Measurements from ENCODE around the gene DHRS13.
A peak's percentile ranks its signal among the peaks of the same experiment; 100 is the strongest.
"Not testable (repeated sequence)": the region's sequence is repeated elsewhere in the genome, so short reads cannot be mapped to it uniquely, and the experiment has no call there.

The DHRS13 gene

GRCh38 chr17:28878981-28879380 is 23.9 kb downstream of the DHRS13 start:
- TF ChIP-seq CTCF (IDR thresholded peaks at IDR 0.05; ENCODE audit: low read depth, low read length, missing control alignments), result peak; percentile 53
- DNase-seq (ENCODE audit: low read depth), result peak; percentile 15
- in situ Hi-C loops (cut with HindIII; ENCODE audit: low sequenced_read_pairs), result loop anchor here (5.0 kb wide), 1 partner anchor 92 kb away; no protein-coding TSS in a partner anchor

GRCh38 chr17:28878158-28878910 is 24.5 kb downstream of the DHRS13 start:
- H3K4me3 ChIP-seq (ENCODE audit: low read depth, low read length), result no peak overlapping the region
- DNase-seq (ENCODE audit: low read depth), result no peak
- in situ Hi-C loops (cut with HindIII; ENCODE audit: low sequenced_read_pairs), result loop anchor here (5.0 kb wide), 1 partner anchor 91 kb away; no protein-coding TSS in a partner anchor
- TF ChIP-seq CTCF (IDR thresholded peaks at IDR 0.05; ENCODE audit: low read depth, low read length, missing control alignments), result no peak

More at GRCh38 chr17:28878981-28879380, 23.9 kb downstream of the DHRS13 start:
- H3K4me3 ChIP-seq (ENCODE audit: low read depth, low read length), result no peak overlapping the region

- not testable (repeated sequence) for DNase-seq (ENCODE audit: low read depth); H3K4me3 ChIP-seq (ENCODE audit: low read depth, low read length)
- in situ Hi-C loops (cut with HindIII; ENCODE audit: low sequenced_read_pairs), result loop anchor here (5.0 kb wide), 1 partner anchor 90 kb away; no protein-coding TSS in a partner anchor
Measured at GRCh38 chr17:28877150-28877711, 25.6 kb downstream of the DHRS13 start.

- no peak for DNase-seq (ENCODE audit: low read depth)
- no peak overlapping the region for H3K4me3 ChIP-seq (ENCODE audit: low read depth, low read length)
- no peak for TF ChIP-seq CTCF (IDR thresholded peaks at IDR 0.05; ENCODE audit: low read depth, low read length, missing control alignments)
- in situ Hi-C loops (cut with HindIII; ENCODE audit: low sequenced_read_pairs), result loop anchor here (5.0 kb wide), 1 partner anchor 89 kb away; no protein-coding TSS in a partner anchor
Measured at GRCh38 chr17:28875848-28876550, 26.9 kb downstream of the DHRS13 start.

GRCh38 chr17:28874750-28875149 is 28.1 kb downstream of the DHRS13 start:
- in situ Hi-C loops (cut with HindIII; ENCODE audit: low sequenced_read_pairs), result loop anchor here (5.0 kb wide), 1 partner anchor 87 kb away; no protein-coding TSS in a partner anchor
- no peak for DNase-seq (ENCODE audit: low read depth)
- no peak overlapping the region for H3K4me3 ChIP-seq (ENCODE audit: low read depth, low read length)
- TF ChIP-seq CTCF (IDR thresholded peaks at IDR 0.05; ENCODE audit: low read depth, low read length, missing control alignments), result no peak

GRCh38 chr17:28873839-28874238 is 29.0 kb downstream of the DHRS13 start:
- no peak for DNase-seq (ENCODE audit: low read depth)
- no peak for TF ChIP-seq CTCF (IDR thresholded peaks at IDR 0.05; ENCODE audit: low read depth, low read length, missing control alignments)
- in situ Hi-C loops (cut with HindIII; ENCODE audit: low sequenced_read_pairs), result no loop called here
- H3K4me3 ChIP-seq (ENCODE audit: low read depth, low read length), result no peak overlapping the region
